Ovary (tissue), 9 donors: Measurements from ENCODE around the gene MATN4. TPM values are rescaled to one million over a fixed set of nuclear protein-coding genes. Genes with fewer than 3 reads are reported as not detected.

Experiments
- DNase-seq, 5 donors: peaks; one replicate each; pipeline ENCODE4 v3.0.0-alpha.2; 2019 to 2020
- H3K27ac ChIP-seq, 2 donors: fragments of 200-600 bp; one replicate each; pipeline versions ENCODE4 v1.5.1 to v1.8.0; 2019 to 2022
- H3K27me3 ChIP-seq: fragments of 200-600 bp; one replicate; pipeline ENCODE4 v1.8.0; 2022
- H3K36me3 ChIP-seq: fragments of 200-600 bp; sonication (generic); one replicate; pipeline ENCODE4 v1.5.1; 2019
- H3K4me1 ChIP-seq: one replicate; pipeline ENCODE4 v1.8.1; 2013; ENCODE audit warnings: mild to moderate bottlenecking, moderate library complexity; ENCODE audit not compliant: insufficient read depth
- H3K4me3 ChIP-seq: fragments of 200-600 bp; sonication (generic); one replicate; pipeline ENCODE4 v1.5.1; 2017
- H3K9me3 ChIP-seq, 2 donors: fragments of 200-600 bp in 1 of 2; sonication (generic) in 1 of 2; one replicate each; pipeline versions ENCODE4 v1.5.1 to v1.8.1; 2013 to 2019; ENCODE audit warnings: mild to moderate bottlenecking in 1 of 2, moderate library complexity in 1 of 2
- EP300 ChIP-seq: sonication (generic); formaldehyde crosslinking; IDR thresholded peaks from one replicate; pipeline ENCODE4 v1.6.1; 2017; ENCODE audit warnings: antibody characterized with exemption
- POLR2A ChIP-seq: fragments of 450-650 bp; IDR thresholded peaks from one replicate; pipeline ENCODE4 v1.6.1; 2017; ENCODE audit warnings: antibody characterized with exemption, mild to moderate bottlenecking, moderate library complexity
- WGBS, 3 donors: extraction: QIAGEN DNeasy Blood & Tissue Kit in 1 of 3; methylation state at CpG; one replicate each; pipeline versions ENCODE4 v1.1.5 to v1.1.7; 2013 to 2017; 5-methylcytosine and 5-hydroxymethylcytosine counted together
- intact Hi-C, 4 donors: fragments of 100-400 bp; cut with DNase I; formaldehyde crosslinking; loops; one replicate each; pipeline versions ENCODE4 v1.11.0 to v1.15.1; 2022 to 2023
- polyA plus RNA-seq, 2 donors: library from polyadenylated mRNA; stranded (reverse); fragments of 200-250 nt in 1 of 2; fragments of 350-450 nt in 1 of 2; fragmentation: Illumina TruSeq in 1 of 2; extraction: RNeasy Lipid Tissue Mini Kit (QIAGEN cat#74804) in 1 of 2; gene quantifications; one replicate each; pipeline ENCODE4 v1.2.3, GENCODE V29; 2013 to 2014
- total RNA-seq, 7 donors: library from RNA; depleted of rRNA in 2 of 7; stranded (reverse); fragments of >200 nt in 2 of 7; fragmentation: NEBNext Ultra II Directional in 3 of 7; extraction: Animal tissue kit (Norgen Biotek cat#: 25700) in 3 of 7; gene quantifications; one replicate each; pipeline versions ENCODE4 v1.1.0 to v1.2.4, GENCODE V29; 2016 to 2023
- TF ChIP-seq, protein P1 (sequence below), 3 donors: fragments of 450-650 bp in 2 of 3; fragments of 200-600 bp in 1 of 3; IDR thresholded peaks; one replicate each; pipeline versions ENCODE4 v1.5.1 to v1.8.0; 2016 to 2022; ENCODE audit warnings: antibody characterized with exemption in 3 of 3, mild to moderate bottlenecking in 1 of 3
- donor health status: DM: no; HTN: no; CAD: no; lungs with moderate emphysema.
- donor health status: DM: no; HTN: no; CAD: no.
- donor health status: Bipolar disorder and iron deficiency.
- donor health status: DM: yes; HTN: yes; CAD: no.
- donor health status: DM: no; HTN: no; CAD: no.
- donor health status: DM: yes; HTN: yes; CAD: no.

MATN4 gene
- total and polyA plus RNA-seq, 9 donors = 0.10 TPM; not detected in 8

DNA sequence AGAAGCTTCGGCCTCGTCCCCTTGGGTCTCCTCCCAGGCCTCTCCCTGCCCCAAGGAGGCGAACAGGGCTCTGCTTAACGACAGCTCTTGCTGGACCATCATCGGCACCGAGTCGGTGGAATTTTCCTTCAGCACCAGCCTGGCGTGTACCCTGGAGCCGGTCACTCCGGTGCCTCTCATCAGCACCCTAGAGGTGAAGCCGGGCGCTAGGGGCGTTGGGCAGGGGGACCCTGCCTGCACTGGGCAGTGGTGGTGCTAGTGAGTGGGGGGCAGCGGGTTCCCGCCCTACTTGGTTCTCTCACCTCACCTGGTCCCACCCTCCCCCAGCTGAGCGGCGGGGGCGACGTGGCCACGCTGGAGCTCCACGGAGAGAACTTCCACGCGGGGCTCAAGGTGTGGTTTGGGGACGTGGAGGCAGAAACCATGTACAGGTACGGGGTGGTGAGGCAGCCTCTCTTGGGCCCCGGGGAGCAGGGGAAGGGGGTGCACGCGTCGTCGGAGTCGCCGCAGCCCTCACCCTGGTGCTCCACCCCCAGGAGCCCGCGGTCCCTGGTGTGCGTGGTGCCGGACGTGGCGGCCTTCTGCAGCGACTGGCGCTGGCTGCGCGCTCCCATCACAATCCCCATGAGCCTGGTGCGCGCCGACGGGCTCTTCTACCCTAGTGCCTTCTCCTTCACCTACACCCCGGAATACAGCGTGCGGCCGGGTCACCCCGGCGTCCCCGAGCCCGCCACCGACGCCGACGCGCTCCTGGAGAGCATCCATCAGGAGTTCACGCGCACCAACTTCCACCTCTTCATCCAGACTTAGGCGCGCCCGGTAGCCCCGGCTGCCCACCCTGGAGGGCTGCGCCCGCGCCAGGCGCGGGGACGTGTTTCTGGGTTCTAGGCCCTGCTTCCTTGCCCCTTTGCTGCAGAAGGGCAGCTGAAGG lies 8.3 kb upstream of the MATN4 start:
- TF ChIP-seq EP300 = no peak
- TF ChIP-seq POLR2A = no peak
- TF ChIP-seq, protein P1, sequence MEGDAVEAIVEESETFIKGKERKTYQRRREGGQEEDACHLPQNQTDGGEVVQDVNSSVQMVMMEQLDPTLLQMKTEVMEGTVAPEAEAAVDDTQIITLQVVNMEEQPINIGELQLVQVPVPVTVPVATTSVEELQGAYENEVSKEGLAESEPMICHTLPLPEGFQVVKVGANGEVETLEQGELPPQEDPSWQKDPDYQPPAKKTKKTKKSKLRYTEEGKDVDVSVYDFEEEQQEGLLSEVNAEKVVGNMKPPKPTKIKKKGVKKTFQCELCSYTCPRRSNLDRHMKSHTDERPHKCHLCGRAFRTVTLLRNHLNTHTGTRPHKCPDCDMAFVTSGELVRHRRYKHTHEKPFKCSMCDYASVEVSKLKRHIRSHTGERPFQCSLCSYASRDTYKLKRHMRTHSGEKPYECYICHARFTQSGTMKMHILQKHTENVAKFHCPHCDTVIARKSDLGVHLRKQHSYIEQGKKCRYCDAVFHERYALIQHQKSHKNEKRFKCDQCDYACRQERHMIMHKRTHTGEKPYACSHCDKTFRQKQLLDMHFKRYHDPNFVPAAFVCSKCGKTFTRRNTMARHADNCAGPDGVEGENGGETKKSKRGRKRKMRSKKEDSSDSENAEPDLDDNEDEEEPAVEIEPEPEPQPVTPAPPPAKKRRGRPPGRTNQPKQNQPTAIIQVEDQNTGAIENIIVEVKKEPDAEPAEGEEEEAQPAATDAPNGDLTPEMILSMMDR (IDR thresholded peaks at IDR 0.05) = no peak
- no peaks in the 10 kb centered on the region for H3K9me3 ChIP-seq
- H3K4me3 ChIP-seq = no peak overlapping the region
- H3K36me3 ChIP-seq = no peaks in the 10 kb centered on the region
- H3K4me1 ChIP-seq = no peaks in the 10 kb centered on the region
- WGBS, 3 donors = 16 to 29% (median 22%) methylated on average over 70 to 71 of the region's 71 CpGs
- no peaks in the 10 kb centered on the region for H3K27me3 ChIP-seq
- no peak overlapping the region for H3K27ac ChIP-seq
- intact Hi-C loops = loop anchor here (5.0 to 10.0 kb wide), 5 partner anchors 121 to 458 kb away; no protein-coding TSS in a partner anchor
- no peak for DNase-seq

DNA sequence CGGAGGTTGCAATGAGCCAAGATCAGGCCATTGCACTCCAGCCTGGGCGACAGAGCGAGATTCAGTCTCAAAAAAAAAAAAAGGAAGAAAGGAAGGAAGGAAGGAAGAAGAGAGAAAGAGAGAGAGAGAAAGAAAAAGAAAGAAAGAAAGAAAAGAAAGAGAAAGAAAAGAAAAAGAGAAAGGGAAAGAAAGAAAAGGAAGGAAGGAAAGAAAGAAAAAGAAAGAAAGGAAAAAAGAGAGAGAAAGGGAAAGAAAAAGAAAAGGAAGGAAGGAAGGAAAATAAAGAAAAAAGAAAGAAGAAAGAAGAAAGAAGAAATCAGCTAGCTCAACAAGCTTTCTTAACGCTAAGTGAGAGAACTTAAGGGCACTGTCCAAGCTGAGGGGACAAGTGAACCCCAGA lies 7.6 kb upstream of the MATN4 start:
- DNase-seq = no peak
- no peaks in the 10 kb centered on the region for H3K27me3 ChIP-seq
- no peak overlapping the region for H3K4me3 ChIP-seq
- TF ChIP-seq, protein P1 (IDR thresholded peaks at IDR 0.05) = no peak
- no peak for TF ChIP-seq EP300
- no peak for TF ChIP-seq POLR2A
- intact Hi-C loops = loop anchor here (5.0 to 10.0 kb wide), 5 partner anchors 122 to 459 kb away; no protein-coding TSS in a partner anchor
- no peaks in the 10 kb centered on the region for H3K4me1 ChIP-seq
- no peaks in the 10 kb centered on the region for H3K36me3 ChIP-seq
- H3K9me3 ChIP-seq = no peaks in the 10 kb centered on the region
- 84 to 87% (median 86%) methylated on average over 4 of the region's 4 CpGs for WGBS, 3 donors
- no peak overlapping the region for H3K27ac ChIP-seq

DNA sequence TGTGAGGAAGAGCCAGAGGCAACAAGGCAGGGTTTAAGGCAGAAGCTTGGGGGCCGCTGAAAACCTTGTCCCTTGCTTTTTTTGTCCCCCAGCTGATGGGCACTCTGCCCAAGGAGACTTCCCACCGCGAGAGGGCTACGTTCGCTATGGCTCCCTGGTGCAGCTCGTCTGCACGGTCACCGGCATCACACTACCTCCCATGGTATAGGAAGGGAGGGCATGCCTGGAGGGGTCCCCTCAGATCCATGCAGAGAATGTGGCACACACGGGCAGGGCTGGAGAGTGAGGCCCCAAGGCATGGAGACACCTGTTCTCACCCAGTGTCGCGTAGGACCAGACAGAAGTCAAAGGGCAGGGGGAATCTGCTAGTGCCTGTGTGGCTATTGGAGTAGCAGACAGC lies 5.8 kb upstream of the MATN4 start:
- H3K36me3 ChIP-seq = no peaks in the 10 kb centered on the region
- H3K27me3 ChIP-seq = no peaks in the 10 kb centered on the region
- TF ChIP-seq EP300 (no peak), POLR2A (no peak)
- TF ChIP-seq, protein P1 (IDR thresholded peaks at IDR 0.05) = no peak
- intact Hi-C loops = loop anchor here in 1 of 4 donors (10.0 kb wide), 2 partner anchors 131 to 461 kb away; no protein-coding TSS in a partner anchor
- no peak overlapping the region for H3K4me3 ChIP-seq
- H3K4me1 ChIP-seq = no peaks in the 10 kb centered on the region
- no peak for DNase-seq
- no peaks in the 10 kb centered on the region for H3K9me3 ChIP-seq
- 69 to 80% (median 71%) methylated on average over 11 of the region's 11 CpGs for WGBS, 3 donors
- no peak overlapping the region for H3K27ac ChIP-seq

DNA sequence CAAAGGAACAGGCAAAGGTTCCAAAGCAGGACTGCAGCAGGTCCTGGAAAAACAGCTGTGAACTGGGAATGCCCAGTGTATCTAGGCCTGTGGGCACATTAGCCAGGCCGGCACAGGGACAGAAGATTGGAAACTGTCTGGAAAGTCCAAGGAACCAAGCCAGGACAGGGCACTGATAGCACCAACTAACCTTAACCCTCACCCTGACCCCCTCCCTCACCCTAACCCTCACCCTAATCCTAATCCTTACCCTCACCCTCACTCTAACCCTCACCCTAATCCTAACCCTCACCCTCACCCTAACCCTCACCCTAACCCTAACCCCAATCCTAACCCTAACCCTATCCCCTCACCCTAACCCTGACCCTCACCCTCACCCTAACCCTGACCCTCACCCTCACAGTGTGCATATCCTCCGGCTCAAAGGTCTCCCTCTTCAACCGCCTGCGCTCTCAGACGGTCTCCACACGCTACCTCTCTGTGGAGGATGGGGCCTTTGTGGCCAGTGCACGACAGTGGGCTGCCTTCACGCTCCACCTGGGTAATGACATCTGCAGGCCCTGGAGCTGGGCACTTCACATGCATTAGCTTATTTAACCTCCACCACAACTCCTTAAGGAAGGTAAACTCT lies 5.1 kb upstream of the MATN4 start:
- Histone ChIP-seq H3K36me3 (no peaks in the 10 kb centered on the region), H3K27ac (no peak overlapping the region), H3K9me3 (no peaks in the 10 kb centered on the region), H3K27me3 (no peaks in the 10 kb centered on the region), H3K4me1 (no peaks in the 10 kb centered on the region), H3K4me3 (no peak overlapping the region)
- intact Hi-C loops = loop anchor here in 1 of 4 donors (10.0 kb wide), 2 partner anchors 132 to 462 kb away; no protein-coding TSS in a partner anchor
- WGBS, 3 donors = 81 to 90% (median 81%) methylated on average over 8 of the region's 8 CpGs
- no peak for DNase-seq
- TF ChIP-seq, protein P1 (IDR thresholded peaks at IDR 0.05) = no peak
- no peak for TF ChIP-seq EP300
- TF ChIP-seq POLR2A = no peak
